IMR-90 (cell line): ENCODE data around the gene COX6B2.

Experiments
- CTCF ChIP-seq: conservative IDR thresholded peaks from 2 replicates; pipeline ENCODE4 v1.5.1; 2012; ENCODE audit warnings: mild to moderate bottlenecking, low read depth, low read length, improper control_type of control experiment
- MAFK ChIP-seq: IDR thresholded peaks from 2 replicates; pipeline ENCODE4 v1.6.1; 2012; ENCODE audit warnings: low read depth, low read length, improper control_type of control experiment
- MAZ ChIP-seq: IDR thresholded peaks from 2 replicates; pipeline ENCODE4 v1.6.1; 2012; ENCODE audit warnings: low read depth, mild to moderate bottlenecking, low read length, improper control_type of control experiment, moderate library complexity, borderline replicate concordance
- MXI1 ChIP-seq: IDR thresholded peaks from 2 replicates; pipeline ENCODE4 v1.6.1; 2012; ENCODE audit warnings: low read depth, mild to moderate bottlenecking, low read length, moderate library complexity, borderline replicate concordance
- POLR2A ChIP-seq: IDR thresholded peaks from 2 replicates; pipeline ENCODE4 v1.6.1; 2012; ENCODE audit warnings: mild to moderate bottlenecking, low read depth, low read length
- SMC3 ChIP-seq: fragments of 150-350 bp; IDR thresholded peaks from 2 replicates; pipeline ENCODE4 v1.6.1; 2016; ENCODE audit warnings: low read depth, mild to moderate bottlenecking, antibody characterized with exemption, low read length, moderate library complexity

DNA sequence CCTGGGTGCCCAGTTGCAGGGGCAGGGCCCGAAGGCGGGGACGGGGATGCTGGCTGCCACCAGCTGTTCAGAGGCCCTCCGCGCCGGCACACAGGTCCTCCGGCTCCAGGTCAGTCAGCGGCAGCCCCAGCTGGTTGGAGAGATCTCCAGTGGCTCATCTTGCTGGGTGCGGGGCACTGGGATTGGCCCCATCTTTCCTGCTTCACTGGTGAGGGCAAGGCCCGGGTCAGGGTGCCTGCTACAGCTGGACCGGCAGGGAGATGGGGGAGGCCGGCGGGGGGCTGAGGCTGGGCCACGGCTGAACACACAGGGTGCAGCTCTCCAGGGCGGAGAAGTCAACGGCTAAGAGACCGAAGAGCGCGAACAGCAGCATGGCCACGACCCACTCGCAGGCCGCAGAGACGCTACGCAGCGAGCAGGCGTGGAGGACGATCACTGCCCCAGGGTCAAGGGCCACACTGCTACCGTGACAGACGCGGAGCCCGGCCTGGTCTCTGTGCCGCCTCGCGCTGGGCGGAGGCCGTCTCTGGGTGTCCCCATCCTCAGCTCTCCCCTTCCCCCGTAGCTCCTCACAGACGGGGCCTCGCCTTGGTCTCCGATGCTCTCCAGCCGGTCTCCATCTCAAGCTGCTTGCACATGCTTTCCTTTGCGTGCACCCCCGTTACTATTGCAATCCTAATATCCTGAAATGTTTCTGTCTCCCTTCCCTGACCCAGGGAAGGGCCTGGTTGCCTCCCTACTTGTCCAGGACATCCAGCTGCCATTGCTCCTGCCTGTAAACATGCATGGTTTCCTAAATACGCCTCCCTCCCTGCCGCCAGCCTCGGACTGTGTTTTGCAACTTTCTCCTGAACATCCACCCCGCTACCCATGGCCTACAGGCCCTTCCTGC, 41.7 kb downstream of the COX6B2 start:
- TF ChIP-seq CTCF, result no peak
- no peak for TF ChIP-seq MAFK
- TF ChIP-seq MXI1, result no peak
- TF ChIP-seq SMC3, result no peak
- no peak for TF ChIP-seq MAZ
- no peak for TF ChIP-seq POLR2A
